IPS-18c (cell line): ENCODE data around the gene CREB5.
"Not testable (repeated sequence)": the region's sequence is repeated elsewhere in the genome, so short reads cannot be mapped to it uniquely, and the experiment has no call there.

Experiments
- H3K4me3 ChIP-seq: 2 replicates; pipeline ENCODE4 v1.7.0; 2013; ENCODE audit warnings: low read depth, mild to moderate bottlenecking, low read length, moderate library complexity; ENCODE audit not compliant: insufficient read depth
- H3K9me3 ChIP-seq: one replicate; pipeline ENCODE4 v1.6.1; 2013; ENCODE audit warnings: mild to moderate bottlenecking, low read length, moderate library complexity; ENCODE audit not compliant: control insufficient read depth, insufficient read depth

The CREB5 gene

GRCh38 chr7:28397141-28397540, 15.2 kb upstream of the CREB5 start:
- Histone ChIP-seq H3K9me3 (no peaks in the 10 kb centered on the region), H3K4me3 (no peak overlapping the region)

GRCh38 chr7:28400838-28401360, 11.4 kb upstream of the CREB5 start:
- Histone ChIP-seq H3K9me3 (no peaks in the 10 kb centered on the region), H3K4me3 (no peak overlapping the region)

DNA sequence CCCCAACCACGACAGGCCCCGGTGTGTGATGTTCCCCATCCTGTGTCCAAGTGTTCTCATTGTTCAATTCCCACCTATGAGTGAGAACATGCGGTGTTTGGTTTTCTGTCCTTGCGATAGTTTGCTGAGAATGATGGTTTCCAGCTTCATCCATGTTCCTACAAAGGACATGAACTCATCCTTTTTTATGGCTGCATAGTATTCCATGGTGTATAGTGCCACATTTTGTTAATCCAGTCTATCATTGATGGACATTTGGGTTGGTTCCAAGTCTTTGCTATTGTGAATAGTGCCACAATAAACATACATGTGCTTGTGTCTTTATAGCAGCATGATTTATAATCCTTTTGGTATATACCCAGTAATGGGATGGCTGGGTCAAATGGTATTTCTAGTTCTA, 10.8 kb upstream of the CREB5 start:
- not testable (repeated sequence) for H3K9me3 ChIP-seq, H3K4me3 ChIP-seq

GRCh38 chr7:28405662-28406061, 6.7 kb upstream of the CREB5 start:
- H3K9me3 ChIP-seq, result no peaks in the 10 kb centered on the region
- H3K4me3 ChIP-seq, result no peak overlapping the region

GRCh38 chr7:28406192-28406591, 6.1 kb upstream of the CREB5 start:
- Histone ChIP-seq H3K9me3 (no peaks in the 10 kb centered on the region), H3K4me3 (no peak overlapping the region)

DNA sequence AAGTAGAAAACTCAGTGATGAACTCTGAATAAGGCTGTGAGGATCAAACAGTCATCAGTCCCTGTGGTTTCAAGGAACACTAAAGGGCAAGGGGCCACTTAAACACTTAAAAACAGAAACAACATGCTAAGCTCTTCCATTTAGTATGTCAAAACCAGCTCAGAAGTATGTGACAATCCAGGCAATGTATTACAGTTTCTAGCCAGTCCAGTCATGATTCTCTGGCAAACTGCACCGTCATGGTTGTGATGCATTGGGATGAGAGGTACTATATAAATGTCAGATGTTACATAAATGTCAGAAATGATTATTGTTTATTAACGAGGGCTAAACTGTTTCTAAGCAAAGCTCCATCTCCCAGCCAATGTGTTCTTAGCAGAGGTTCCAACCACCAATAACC, 4.7 kb upstream of the CREB5 start:
- Histone ChIP-seq H3K9me3 (no peaks in the 10 kb centered on the region), H3K4me3 (no peak overlapping the region)

DNA sequence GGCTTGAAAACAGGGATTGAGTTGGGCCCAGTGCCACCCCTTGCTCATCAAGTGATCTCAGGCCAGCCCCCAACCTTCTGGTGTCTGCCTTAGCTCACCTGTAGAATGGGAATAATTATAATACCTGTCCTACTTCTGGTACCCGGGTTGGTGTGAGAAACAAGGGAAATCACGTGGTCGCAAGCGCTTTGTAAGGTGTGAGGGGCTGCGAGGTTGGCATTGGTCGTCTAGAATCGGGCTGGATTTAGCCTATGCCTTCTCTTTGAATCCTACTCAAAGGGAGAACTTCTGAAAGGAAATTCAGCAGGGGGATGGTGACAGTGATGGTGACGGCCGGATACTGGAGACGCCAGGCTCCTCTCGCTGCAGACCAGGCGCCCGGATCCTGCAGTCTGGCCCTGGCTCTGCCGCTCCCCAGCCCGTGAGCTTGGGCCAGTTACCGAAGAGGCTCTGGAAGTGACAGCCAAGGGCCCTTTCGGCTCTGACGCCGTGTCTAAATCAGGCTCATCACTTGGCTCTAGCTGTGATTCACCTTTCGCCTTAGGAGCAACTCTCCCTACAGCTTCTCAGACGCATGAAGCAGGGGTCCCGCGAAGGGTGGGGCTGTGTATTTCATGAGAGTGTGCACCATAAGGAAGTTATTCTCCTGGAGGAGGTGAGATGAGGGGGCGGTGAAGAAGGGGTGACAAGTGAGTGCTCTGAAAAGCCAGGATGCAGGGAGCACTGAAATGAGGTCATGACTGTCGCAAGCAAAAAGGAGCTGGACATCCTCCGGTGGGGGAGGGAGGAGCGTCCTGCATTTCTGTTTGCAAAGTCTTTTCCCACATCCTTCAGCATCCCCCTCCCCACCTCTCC, 4.0 kb upstream of the CREB5 start:
- Histone ChIP-seq H3K9me3 (no peaks in the 10 kb centered on the region), H3K4me3 (peak overlapping the region; percentile 68)

DNA sequence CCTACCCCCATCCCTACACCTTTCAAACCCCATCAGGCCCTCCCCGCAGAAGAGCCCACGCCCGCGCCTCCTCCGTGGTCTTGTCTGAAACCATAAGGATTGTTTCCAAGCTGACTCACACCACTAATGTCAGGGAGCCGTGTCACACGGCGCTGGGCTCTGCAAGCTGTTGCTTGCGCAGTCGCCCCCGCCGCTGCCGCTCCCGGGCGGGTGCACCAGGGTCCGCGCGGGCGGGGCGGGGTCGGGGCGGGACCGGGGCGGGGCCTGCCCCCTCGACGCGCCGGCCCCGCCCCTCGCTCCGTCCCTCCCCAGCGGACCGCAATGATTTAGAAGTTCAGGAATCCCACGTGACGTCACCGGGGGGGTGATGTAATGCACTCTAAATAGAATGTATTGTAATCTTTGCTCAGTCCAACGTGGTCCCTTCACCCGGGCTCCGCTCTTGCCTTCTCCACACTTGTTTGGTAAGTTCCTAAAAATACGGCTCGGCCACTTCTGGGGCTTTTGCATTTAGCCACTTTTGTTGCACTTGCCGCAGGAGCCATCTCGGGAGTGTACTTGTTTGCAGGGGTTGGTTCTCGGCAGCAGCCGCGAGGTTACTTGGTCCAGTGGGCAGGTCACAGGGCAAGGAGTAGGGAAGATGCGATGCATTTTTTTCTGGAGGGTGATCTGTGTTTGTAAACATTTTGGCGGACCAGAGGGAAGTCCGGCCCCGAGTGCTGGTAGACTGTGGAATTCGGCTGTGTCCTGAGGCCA, 3.2 kb upstream of the CREB5 start:
- H3K4me3 ChIP-seq, result peak overlapping the region; percentile 68
- no peaks in the 10 kb centered on the region for H3K9me3 ChIP-seq

DNA sequence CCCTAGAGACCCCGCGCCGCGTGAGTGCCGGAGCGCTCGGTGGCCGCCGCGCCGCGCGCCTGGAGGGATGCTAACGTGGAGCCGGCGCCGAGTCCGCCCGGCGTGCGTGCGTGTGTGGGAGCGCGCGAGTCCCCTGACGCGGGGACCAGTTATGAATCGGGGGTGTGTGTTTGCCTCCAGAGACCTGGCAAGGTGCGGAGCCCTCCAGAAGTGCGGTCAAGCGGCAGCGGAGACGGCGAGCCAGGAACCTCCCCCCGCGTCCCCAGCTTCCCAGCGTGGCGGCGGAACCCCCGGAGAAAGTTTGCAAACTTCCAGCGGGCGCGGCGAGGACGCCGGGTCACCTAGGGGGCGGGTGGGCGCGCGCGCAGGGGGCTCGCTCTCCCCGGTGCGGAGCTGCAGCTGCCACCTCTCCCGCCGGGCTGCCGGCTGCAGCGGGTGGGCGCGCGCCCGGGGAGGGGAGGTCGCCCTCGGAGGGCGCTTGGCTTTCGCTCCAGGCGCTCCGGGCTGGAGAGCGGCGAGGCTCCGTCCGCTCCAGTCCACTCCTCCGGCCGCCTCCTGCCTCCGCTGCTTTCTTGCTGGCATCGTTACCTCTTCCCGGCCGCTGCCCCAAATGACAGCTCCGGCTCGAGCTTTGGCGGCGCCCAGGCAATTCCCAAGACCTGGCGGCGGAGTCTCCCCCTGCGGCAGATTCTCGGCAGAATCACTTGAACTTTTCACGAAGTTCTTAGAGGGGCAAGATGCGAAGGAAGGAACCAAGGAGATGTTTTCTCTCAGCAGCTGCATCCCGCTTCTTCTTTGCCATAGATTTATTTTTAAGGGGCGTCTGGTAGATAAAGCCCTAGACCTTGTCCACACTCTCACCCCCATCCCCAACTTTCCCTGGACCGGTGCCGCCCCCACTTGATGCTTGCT, 2.3 kb upstream of the CREB5 start:
- Histone ChIP-seq H3K4me3 (peak overlapping the region; percentile 68), H3K9me3 (no peaks in the 10 kb centered on the region)

DNA sequence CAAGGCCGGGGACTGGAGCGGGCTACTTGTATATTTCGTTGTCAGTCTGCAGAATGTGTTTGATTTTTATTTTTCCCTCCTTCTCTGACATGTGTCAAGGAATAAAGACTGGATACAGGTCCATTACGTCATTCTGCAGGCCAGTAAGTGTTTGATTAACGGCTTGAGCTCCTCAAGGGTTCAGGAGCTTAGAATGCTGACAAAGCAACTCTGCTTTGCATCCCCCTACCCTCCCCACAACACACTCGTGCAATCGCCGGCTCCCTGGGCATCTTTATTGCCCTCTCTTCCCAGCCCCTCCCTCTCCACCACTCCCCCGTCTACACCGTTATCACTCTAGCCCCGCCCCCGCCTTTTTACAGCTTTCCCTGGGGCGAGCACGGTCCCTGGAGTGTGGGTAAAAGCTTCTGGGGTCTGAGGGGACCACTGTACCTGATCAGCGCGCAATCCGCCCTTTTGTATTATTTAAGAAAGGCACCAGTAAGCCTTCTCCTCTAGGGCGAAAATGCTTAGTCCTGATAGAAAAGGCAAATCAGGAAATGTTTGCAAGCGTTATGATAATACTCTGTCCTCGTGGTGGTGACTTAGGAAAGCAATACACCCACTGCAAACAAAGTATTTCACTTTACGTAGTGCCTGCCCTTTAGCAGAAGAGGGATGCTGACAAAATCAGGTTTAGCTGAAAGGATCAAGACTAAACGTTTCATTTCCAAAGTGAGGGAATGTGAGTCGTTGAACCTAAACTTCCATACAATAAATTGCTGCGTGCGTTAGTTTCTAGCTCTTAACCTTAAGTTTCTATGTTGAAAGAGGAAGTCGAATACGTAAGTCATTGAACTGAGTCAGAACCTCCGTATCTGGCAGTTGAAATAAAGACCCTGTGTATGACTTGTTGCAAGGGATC, 1.4 kb upstream of the CREB5 start:
- peak overlapping the region; percentile 68 for H3K4me3 ChIP-seq
- H3K9me3 ChIP-seq, result no peaks in the 10 kb centered on the region

GRCh38 chr7:28413011-28413410, 693 bp downstream of the CREB5 start:
- H3K4me3 ChIP-seq, result no peak overlapping the region
- H3K9me3 ChIP-seq, result no peaks in the 10 kb centered on the region

DNA sequence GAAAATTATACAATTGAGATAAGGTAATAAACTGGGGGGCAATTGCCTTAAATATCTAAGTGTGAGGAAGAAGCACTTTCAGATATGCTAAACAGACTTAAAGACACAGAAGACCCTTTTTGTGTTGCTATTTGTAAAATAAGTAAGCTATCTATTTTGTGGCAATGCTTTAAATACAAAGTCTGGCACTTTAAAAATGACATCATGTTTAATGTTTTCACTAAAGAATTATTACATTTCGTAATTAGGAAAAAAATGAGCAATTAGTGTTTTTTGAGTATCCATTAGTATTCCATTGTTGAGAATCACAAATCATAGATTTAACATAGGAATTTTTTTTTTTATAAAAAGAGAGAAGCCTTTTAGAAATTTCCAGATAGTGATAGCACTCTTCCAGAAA, 2.1 kb downstream of the CREB5 start:
- Histone ChIP-seq H3K4me3 (no peak overlapping the region), H3K9me3 (no peaks in the 10 kb centered on the region)

GRCh38 chr7:28417321-28417940, 5.1 kb downstream of the CREB5 start:
- Histone ChIP-seq H3K9me3 (no peaks in the 10 kb centered on the region), H3K4me3 (no peak overlapping the region)

- H3K9me3 ChIP-seq, result no peaks in the 10 kb centered on the region
- no peak overlapping the region for H3K4me3 ChIP-seq
Measured at GRCh38 chr7:28418311-28418710, 6.0 kb downstream of the CREB5 start.

DNA sequence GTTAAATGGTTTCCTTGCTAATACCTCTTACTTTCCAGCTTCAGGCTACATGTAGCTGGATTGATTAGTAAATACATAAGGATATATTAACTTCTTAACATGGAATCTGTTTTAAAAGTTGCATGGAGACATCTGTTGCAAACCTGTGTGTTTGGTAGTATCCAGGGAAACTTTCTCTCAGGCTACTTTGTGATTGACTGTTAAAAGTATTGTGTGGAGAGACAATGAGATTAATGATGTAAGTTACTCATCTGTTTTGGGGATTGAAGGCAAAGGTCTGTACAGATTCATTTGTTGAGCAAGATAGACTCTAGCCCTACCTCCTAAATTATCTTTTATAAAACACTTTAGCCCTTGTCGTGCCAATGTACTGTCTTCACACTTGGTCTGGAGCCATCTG, 6.6 kb downstream of the CREB5 start:
- H3K9me3 ChIP-seq, result no peaks in the 10 kb centered on the region
- H3K4me3 ChIP-seq, result no peak overlapping the region

- Histone ChIP-seq H3K9me3 (no peaks in the 10 kb centered on the region), H3K4me3 (no peak overlapping the region)
Measured at GRCh38 chr7:28419716-28420115, 7.4 kb downstream of the CREB5 start.
